Measurements from ENCODE around the gene WFS1. TPM values are rescaled to one million over a fixed set of nuclear protein-coding genes. Genes with fewer than 3 reads are reported as not detected.

WFS1 gene
- polyA plus RNA-seq, 1 of the 3 experiments (the other 2 are of a cell fraction): 18.7 TPM

GRCh38 chr4:6239486-6239885 lies 30.2 kb upstream of the WFS1 start:
- Histone ChIP-seq H3F3A (replicated peaks; ENCODE audit: insufficient read depth) (no peaks in the 10 kb centered on the region), H4K20me1 (ENCODE audit: insufficient read depth) (no peaks in the 10 kb centered on the region), H3K9me3 (no peaks in the 10 kb centered on the region), H3K27me3 (ENCODE audit: insufficient read depth) (no peaks in the 10 kb centered on the region), H3K9ac (no peak overlapping the region), H3K36me3 (replicated peaks in 1 of 2; ENCODE audit: control insufficient read depth in 1 of 2, insufficient read depth in 2 of 2, low read length in 1 of 2) (no peaks in the 10 kb centered on the region), H3K4me2 (no peak overlapping the region), H3K27ac (ENCODE audit: low read depth in 2 of 2, low read length in 1 of 2) (no peak overlapping the region), H3K9me2 (no peaks in the 10 kb centered on the region), H3K4me3 (ENCODE audit: low read depth in 2 of 2, low read length in 1 of 2) (no peak overlapping the region), H3K4me1 (ENCODE audit: control insufficient read depth in 1 of 2, insufficient read depth in 2 of 2, low read depth in 1 of 2, low read length in 1 of 2) (no peaks in the 10 kb centered on the region; a peak in 1 of 4 replicates), H2AFZ (ENCODE audit: low read depth) (no peak overlapping the region), H3K79me2 (ENCODE audit: insufficient read depth) (no peaks in the 10 kb centered on the region)
- TF ChIP-seq MEF2A (IDR thresholded peaks at IDR 0.05; ENCODE audit: borderline replicate concordance, low read depth) (no peak), POLR2AphosphoS5 (IDR thresholded peaks at IDR 0.05; ENCODE audit: low read depth, low read length) (no peak), CTCF (IDR thresholded peaks at IDR 0.05) (no peak), TCF12 (IDR thresholded peaks at IDR 0.05) (no peak), FOXJ3 (CRISPR knock-in tag; IDR thresholded peaks at IDR 0.05) (no peak), YY1 (IDR thresholded peaks at IDR 0.05; ENCODE audit: low read depth) (no peak), RFX5 (IDR thresholded peaks at IDR 0.05; ENCODE audit: low read length) (no peak), ELF1 (IDR thresholded peaks at IDR 0.05) (no peak), JUND (IDR thresholded peaks at IDR 0.05) (no peak), EZH2phosphoT487 (IDR thresholded peaks at IDR 0.05; ENCODE audit: borderline replicate concordance, low read depth) (no peak), RAD21 (IDR thresholded peaks at IDR 0.05; ENCODE audit: low read length) (no peak)
- TF ChIP-seq, protein P1, sequence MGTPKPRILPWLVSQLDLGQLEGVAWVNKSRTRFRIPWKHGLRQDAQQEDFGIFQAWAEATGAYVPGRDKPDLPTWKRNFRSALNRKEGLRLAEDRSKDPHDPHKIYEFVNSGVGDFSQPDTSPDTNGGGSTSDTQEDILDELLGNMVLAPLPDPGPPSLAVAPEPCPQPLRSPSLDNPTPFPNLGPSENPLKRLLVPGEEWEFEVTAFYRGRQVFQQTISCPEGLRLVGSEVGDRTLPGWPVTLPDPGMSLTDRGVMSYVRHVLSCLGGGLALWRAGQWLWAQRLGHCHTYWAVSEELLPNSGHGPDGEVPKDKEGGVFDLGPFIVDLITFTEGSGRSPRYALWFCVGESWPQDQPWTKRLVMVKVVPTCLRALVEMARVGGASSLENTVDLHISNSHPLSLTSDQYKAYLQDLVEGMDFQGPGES (IDR thresholded peaks at IDR 0.05; ENCODE audit: low read depth, low read length): no peak
- DNase-seq: no peak
- ChIA-PET CTCF (interaction anchor here (2.2 to 4.1 kb wide), 2 partner anchors 10 to 88 kb away, joined by 9 to 37 read pairs; no protein-coding TSS in a partner anchor), POLR2A (no interaction called here)
- 0% methylated on average over 1 of the region's 8 CpGs for WGBS (ENCODE audit: low lambda C conversion rate)

GRCh38 chr4:6239968-6240367 lies 29.7 kb upstream of the WFS1 start:
- Histone ChIP-seq H3K79me2 (ENCODE audit: insufficient read depth) (no peaks in the 10 kb centered on the region), H3K27ac (ENCODE audit: low read depth in 2 of 2, low read length in 1 of 2) (no peak overlapping the region), H3K36me3 (replicated peaks in 1 of 2; ENCODE audit: control insufficient read depth in 1 of 2, insufficient read depth in 2 of 2, low read length in 1 of 2) (no peaks in the 10 kb centered on the region), H3K4me2 (no peak overlapping the region), H3K9me3 (no peaks in the 10 kb centered on the region), H3K9me2 (no peaks in the 10 kb centered on the region), H3K4me1 (ENCODE audit: control insufficient read depth in 1 of 2, insufficient read depth in 2 of 2, low read depth in 1 of 2, low read length in 1 of 2) (no peaks in the 10 kb centered on the region; a peak in 1 of 4 replicates), H3K27me3 (ENCODE audit: insufficient read depth) (no peaks in the 10 kb centered on the region), H2AFZ (ENCODE audit: low read depth) (no peak overlapping the region), H4K20me1 (ENCODE audit: insufficient read depth) (no peaks in the 10 kb centered on the region), H3K9ac (no peak overlapping the region), H3F3A (replicated peaks; ENCODE audit: insufficient read depth) (no peaks in the 10 kb centered on the region), H3K4me3 (ENCODE audit: low read depth in 2 of 2, low read length in 1 of 2) (no peak overlapping the region)
- DNase-seq: no peak
- ChIA-PET POLR2A (interaction anchor here (0.6 kb wide), 1 partner anchor 69 kb away, joined by 4 read pairs; no protein-coding TSS in a partner anchor), CTCF (interaction anchor here (2.2 to 4.1 kb wide), 2 partner anchors 10 to 87 kb away, joined by 9 to 37 read pairs; no protein-coding TSS in a partner anchor)
- no peak for TF ChIP-seq RCOR1 (IDR thresholded peaks at IDR 0.05; ENCODE audit: low read length)
- no peak for TF ChIP-seq JUND (IDR thresholded peaks at IDR 0.05)
- 65% methylated on average over 8 of the region's 11 CpGs for WGBS (ENCODE audit: low lambda C conversion rate)
